SH-SY5Y (cell line): Measurements from ENCODE around the gene DIDO1.

Experiments
- GATA2 ChIP-seq: IDR thresholded peaks from 2 replicates; pipeline ENCODE4 v1.6.1; 2011; ENCODE audit warnings: mild to moderate bottlenecking, low read depth, low read length
- GATA3 ChIP-seq: IDR thresholded peaks from 2 replicates; pipeline ENCODE4 v1.6.1; 2011; ENCODE audit warnings: low read depth, mild to moderate bottlenecking, low read length, moderate library complexity

- TF ChIP-seq GATA3 (no peak), GATA2 (no peak)
Observed at GRCh38 chr20:62864207-62864606, 62.1 kb downstream of the DIDO1 start.
